K562 (cell line): ENCODE measurements around the gene COQ5. TPM values are rescaled to one million over a fixed set of nuclear protein-coding genes. Genes with fewer than 3 reads are reported as not detected.

Source experiments
- ATAC-seq: fragments of 200-7000 bp; cut with Tn5 transposase; 3 replicates; pipeline ENCODE4 v1.9.1; 2020; ENCODE audit warnings: moderate library complexity
- BruUV-seq: library from RNA; stranded (reverse); fragments of 400-500 nt; replicated peaks from 2 replicates; lab custom pipeline; 2021; lab: Mats Ljungman, UMichigan
- CTCF ChIA-PET: fragments of 300-600 bp; formaldehyde crosslinking; extraction: SDS; loops from one replicate; lab custom pipeline; 2021; ENCODE audit warnings: low intra/inter-chr PET ratio; lab: Yijun Ruan, JAX
- POLR2A ChIA-PET: fragments of 300-600, 350-650 bp; sonication (Branson Sonifier 250); formaldehyde crosslinking; extraction: SDS; loops from one replicate; lab custom pipeline; 2021; ENCODE audit warnings: antibody characterized with exemption, inconsistent platforms; lab: Yijun Ruan, JAX
- DNase-seq, 4 experiments: peaks; one replicate each; pipeline versions ENCODE4 v3.0.0 to v3.0.0-alpha.2; 2011 to 2018; ENCODE audit warnings: low spot score in 3 of 4, mixed read lengths in 3 of 4; ENCODE audit errors: extremely low read depth in 1 of 4
- FAIRE-seq: peaks from 2 replicates; lab custom pipeline; 2011; peaks lifted over from hg19 to GRCh38; lab: Jason Lieb, UNC
- H2AFZ ChIP-seq: 2 replicates; pipeline ENCODE4 v1.6.0; 2011; ENCODE audit warnings: low read depth, low read length, control low read depth, inconsistent platforms
- H3K27ac ChIP-seq: fragments of 200-600 bp; 3 replicates; pipeline ENCODE4 v1.8.0; 2011; ENCODE audit warnings: low read depth, mild to moderate bottlenecking, control low read depth, inconsistent platforms, low read length, moderate library complexity, mixed read lengths; ENCODE audit errors: extremely low read depth
- H3K27me3 ChIP-seq, 2 experiments: fragments of 300-600 bp in 1 of 2; 2 replicates in 1 of 2; 3 replicates in 1 of 2; pipeline versions ENCODE4 v1.6.0 to v1.8.0; 2011; ENCODE audit warnings: inconsistent platforms in 2 of 2, low read length in 2 of 2, mild to moderate bottlenecking in 1 of 2, mixed read lengths in 1 of 2, moderate library complexity in 1 of 2; ENCODE audit not compliant: control insufficient read depth in 2 of 2, insufficient read depth in 2 of 2
- H3K36me3 ChIP-seq: fragments of 300-600 bp; 3 replicates; pipeline ENCODE4 v1.8.0; 2011; ENCODE audit warnings: mild to moderate bottlenecking, low read length, inconsistent platforms; ENCODE audit not compliant: control insufficient read depth, insufficient read depth
- H3K4me1 ChIP-seq, 2 experiments: fragments of 200-600 bp in 1 of 2; replicated peaks in 1 of 2; 2 replicates in 1 of 2; 3 replicates in 1 of 2; pipeline versions ENCODE4 v1.5.1 to v1.8.0; 2011; ENCODE audit warnings: inconsistent platforms in 2 of 2, low read length in 2 of 2, mild to moderate bottlenecking in 1 of 2, mixed read lengths in 1 of 2, moderate library complexity in 1 of 2; ENCODE audit not compliant: control insufficient read depth in 2 of 2, insufficient read depth in 2 of 2
- H3K4me2 ChIP-seq: 2 replicates; pipeline ENCODE4 v1.6.1; 2011; ENCODE audit warnings: low read length, control low read depth, inconsistent platforms, mixed read lengths; ENCODE audit not compliant: insufficient read depth
- H3K4me3 ChIP-seq: fragments of 200-600 bp; sonication (generic), shearing (Covaris generic); 2 replicates; pipeline ENCODE4 v1.5.1; 2016; ENCODE audit warnings: control low read depth, inconsistent platforms
- H3K79me2 ChIP-seq: fragments of 200-600 bp; 3 replicates; pipeline ENCODE4 v1.8.0; 2011; ENCODE audit warnings: low read length, inconsistent platforms; ENCODE audit not compliant: control insufficient read depth, insufficient read depth
- H3K9ac ChIP-seq, 2 experiments: 2 replicates each; pipeline versions ENCODE4 v1.6.0 to v1.6.1; 2011; ENCODE audit warnings: low read depth in 2 of 2, low read length in 2 of 2, control low read depth in 1 of 2, inconsistent platforms in 1 of 2, mild to moderate bottlenecking in 1 of 2, mixed read lengths in 1 of 2; ENCODE audit not compliant: insufficient read depth in 1 of 2
- H3K9me1 ChIP-seq: one replicate; pipeline ENCODE4 v1.6.0; 2011; ENCODE audit warnings: inconsistent platforms, mild to moderate bottlenecking, low read length, moderate library complexity; ENCODE audit not compliant: control insufficient read depth, insufficient read depth
- H3K9me3 ChIP-seq: replicated peaks from 2 replicates; pipeline ENCODE4 v1.5.1; 2011; ENCODE audit warnings: low read depth, low read length, inconsistent platforms; ENCODE audit not compliant: control insufficient read depth, insufficient read depth
- H4K20me1 ChIP-seq: replicated peaks from 2 replicates; pipeline ENCODE4 v1.6.1; 2011; ENCODE audit warnings: low read length, inconsistent platforms, mixed read lengths; ENCODE audit not compliant: control insufficient read depth, insufficient read depth
- ARHGAP35 ChIP-seq: fragments of 450-650 bp; IDR thresholded peaks from 2 replicates; pipeline ENCODE4 v1.6.1; 2018; ENCODE audit not compliant: partially characterized antibody
- C11orf30 ChIP-seq: fragments of 450-650 bp; IDR thresholded peaks from 2 replicates; pipeline ENCODE4 v1.6.1; 2016; ENCODE audit warnings: low read depth, mild to moderate bottlenecking
- FUS ChIP-seq: fragments of 200-400 bp; formaldehyde crosslinking; optimal IDR thresholded peaks from 2 replicates; pipeline ENCODE3; 2017; ENCODE audit warnings: low read depth, low read length
- GTF2E2 ChIP-seq: fragments of 200-800 bp; sonication (Bioruptor generic); IDR thresholded peaks from 2 replicates; pipeline ENCODE4 v1.6.1; 2016; ENCODE audit warnings: missing genetic modification characterization, missing compliant biosample characterization
- HMGN3 ChIP-seq: IDR thresholded peaks from 2 replicates; pipeline ENCODE4 v1.6.1; 2011; ENCODE audit warnings: borderline replicate concordance, low read depth, mild to moderate bottlenecking, mixed read lengths, low read length; ENCODE audit not compliant: insufficient read length; ENCODE audit errors: extremely low read depth
- ID3 ChIP-seq, 2 experiments: fragments of 250-450 bp in 1 of 2; fragments of 450-650 bp in 1 of 2; sonication (Bioruptor Pico) in 1 of 2; IDR thresholded peaks; 2 replicates each; pipeline versions ENCODE4 v1.6.1 to v1.8.0; 2016 to 2021; ENCODE audit warnings: mild to moderate bottlenecking in 2 of 2, moderate library complexity in 2 of 2, missing compliant biosample characterization in 1 of 2, missing genetic modification characterization in 1 of 2
- JUND ChIP-seq, 2 experiments: IDR thresholded peaks; 2 replicates in 1 of 2; 3 replicates in 1 of 2; pipeline ENCODE4 v1.6.1; 2011; ENCODE audit warnings: borderline replicate concordance in 2 of 2, low read depth in 2 of 2, low read length in 2 of 2, improper control_type of control experiment in 1 of 2, missing biosample characterization in 1 of 2, missing genetic modification characterization in 1 of 2, missing genetic modification reagents in 1 of 2
- KHSRP ChIP-seq: fragments of 450-650 bp; IDR thresholded peaks from 2 replicates; pipeline ENCODE4 v1.6.1; 2017
- TAL1 ChIP-seq: fragments of 450-650 bp; IDR thresholded peaks from 2 replicates; pipeline ENCODE4 v1.6.1; 2016; ENCODE audit warnings: mild to moderate bottlenecking
- TCFL5 ChIP-seq: fragments of 250-450 bp; sonication (Bioruptor Pico); conservative IDR thresholded peaks from 2 replicates; pipeline ENCODE4 v1.6.1; 2021; ENCODE audit warnings: mild to moderate bottlenecking, moderate library complexity, matching md5 sums
- THAP12 ChIP-seq: fragments of 250-450 bp; sonication (Bioruptor Pico); IDR thresholded peaks from 2 replicates; pipeline ENCODE4 v1.9.0; 2021; ENCODE audit warnings: mild to moderate bottlenecking, inconsistent platforms
- ZNF217 ChIP-seq: sonication (generic); formaldehyde crosslinking; IDR thresholded peaks from 2 replicates; pipeline ENCODE4 v1.8.0; 2022; ENCODE audit warnings: mild to moderate bottlenecking, missing genetic modification reagents
- ZNF764 ChIP-seq: fragments of 250-450 bp; sonication (Bioruptor Pico); IDR thresholded peaks from 2 replicates; pipeline ENCODE4 v1.4.0; 2020; ENCODE audit warnings: low read depth, mild to moderate bottlenecking, moderate library complexity
- ZNF830 ChIP-seq: fragments of 250-450 bp; sonication (Bioruptor Pico); IDR thresholded peaks from 2 replicates; pipeline ENCODE4 v1.5.0; 2021; ENCODE audit warnings: mild to moderate bottlenecking
- WGBS: fragments of 100-300 bp; shearing (Covaris generic); methylation state at CpG from one replicate; pipeline ENCODE4 v1.1.6; 2016; ENCODE audit warnings: low coverage, mixed read lengths; ENCODE audit not compliant: insufficient coverage; ENCODE audit errors: missing lambda C conversion rate; 5-methylcytosine and 5-hydroxymethylcytosine counted together
- in situ Hi-C: fragments of 300-500 bp; cut with MboI; formaldehyde crosslinking; loops from 4 replicates; pipeline ENCODE4 v1.15.0; 2018; ENCODE audit warnings: inconsistent platforms, mixed read lengths
- intact Hi-C: fragments of 100-400 bp; cut with micrococcal nuclease; formaldehyde crosslinking; loops from 2 replicates; pipeline ENCODE4 v1.14.2; 2022
- polyA plus RNA-seq, 8 experiments: library from polyadenylated mRNA; depleted of rRNA in 4 of 8; stranded (reverse) in 5 of 8; unstranded in 3 of 8; fragments of >200 nt; fragmentation: Nextera tagmentation in 2 of 8; fragmentation: Illumina TruSeq in 1 of 8; extraction: Ambion mirVana in 2 of 8; extraction: Trizol in 1 of 8; gene quantifications; 2 replicates each; pipeline versions ENCODE4 v1.2.1 to v1.2.3, GENCODE V29; 2011 to 2014; ENCODE audit warnings: inconsistent platforms in 1 of 8, missing spikeins in 1 of 8
- total RNA-seq, 7 experiments: library from RNA; depleted of rRNA in 6 of 7; stranded (reverse); fragments of >200 nt in 6 of 7; fragmentation: Illumina TruSeq in 2 of 7; extraction: Trizol in 2 of 7; gene quantifications; 2 replicates each; pipeline versions ENCODE4 v1.2.1 to v1.2.3, GENCODE V29; 2011 to 2021; ENCODE audit warnings: low replicate concordance in 1 of 7
- TF ChIP-seq, protein P1 (sequence below): fragments of 450-650 bp; IDR thresholded peaks from 2 replicates; pipeline ENCODE4 v1.6.1; 2016
- TF ChIP-seq, protein P2 (sequence below): fragments of 200-800 bp; sonication (Bioruptor generic); IDR thresholded peaks from 2 replicates; pipeline ENCODE4 v1.6.1; 2017; ENCODE audit warnings: missing genetic modification characterization, missing compliant biosample characterization

Gene COQ5
- total and polyA plus RNA-seq, 9 of the 15 experiments (the other 6 are each of a cell fraction or from before 2014, with no cell fraction given): 19.2 to 59.7 (median 30.4) TPM

DNA sequence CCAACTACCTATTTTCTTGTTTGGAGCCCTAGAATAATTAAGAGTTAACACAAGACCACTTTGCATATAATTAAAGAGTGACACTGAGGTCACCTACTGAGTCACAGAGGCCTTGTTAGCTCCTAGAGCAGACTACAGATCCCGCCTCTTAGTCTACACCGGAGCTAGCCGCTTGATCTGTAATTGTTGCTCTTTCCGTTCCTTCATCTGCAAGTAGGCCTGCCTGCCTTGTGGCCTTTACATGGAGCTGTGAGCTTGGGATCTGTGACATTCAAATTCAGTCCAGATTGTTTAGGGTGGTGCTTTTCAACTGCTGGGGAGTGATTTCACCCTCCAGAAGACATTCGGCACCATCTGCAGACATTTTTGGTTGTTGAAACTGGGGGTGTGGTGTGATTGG lies 38.6 kb downstream of the COQ5 start (continued):
- TF ChIP-seq HMGN3 (no peak), TAL1 (no peak), GTF2E2 (tag) (no peak), KHSRP (no peak), ZNF764 (CRISPR knock-in tag) (no peak), ZNF217 (CRISPR knock-in tag) (no peak), ZNF830 (CRISPR knock-in tag) (no peak), ARHGAP35 (no peak), THAP12 (CRISPR knock-in tag) (no peak), TCFL5 (no peak)

GRCh38 chr12:120489018-120489417 lies 39.9 kb downstream of the COQ5 start:
- peaks cover 12 to 23% of the 10 kb centered on the region in 2 experiments; a peak in 4 of 5 replicates for H3K4me1 ChIP-seq
- ChIA-PET CTCF (no interaction called here), POLR2A (interaction anchor here (0.5 to 1.5 kb wide), 6 partner anchors 10 to 197 kb away, joined by 3 to 10 read pairs (median 4); partner anchors contain the start of gene RNU4-2)
- no peak overlapping the region for H3K4me2 ChIP-seq
- DNase-seq (peak in 1 of 4 experiments; percentile 19), ATAC-seq (peak; percentile 40; the same call in 2 of the 3 replicates), FAIRE-seq (peak; percentile 49)
- H3K27ac ChIP-seq: peak overlapping the region; percentile 15; the same call in 1 of the 3 replicates
- H2AFZ ChIP-seq: no peak overlapping the region
- H3K36me3 ChIP-seq: peaks cover 26% of the 10 kb centered on the region
- intact Hi-C loops: no loop called here
- no peak overlapping the region for H3K4me3 ChIP-seq
- H3K9me3 ChIP-seq: no peaks in the 10 kb centered on the region
- no peak overlapping the region for H3K9ac ChIP-seq
- no peaks in the 10 kb centered on the region for H3K9me1 ChIP-seq
- in situ Hi-C loops: no loop called here
- WGBS: 61% methylated on average over 4 of the region's 4 CpGs
- H3K27me3 ChIP-seq: no peaks in the 10 kb centered on the region; a peak in 1 of 5 replicates
- H4K20me1 ChIP-seq: no peaks in the 10 kb centered on the region
- peaks cover 8% of the 10 kb centered on the region; the same call in 2 of the 3 replicates for H3K79me2 ChIP-seq
- TSS peak; percentile 36 for BruUV-seq
- TF ChIP-seq, protein P1, sequence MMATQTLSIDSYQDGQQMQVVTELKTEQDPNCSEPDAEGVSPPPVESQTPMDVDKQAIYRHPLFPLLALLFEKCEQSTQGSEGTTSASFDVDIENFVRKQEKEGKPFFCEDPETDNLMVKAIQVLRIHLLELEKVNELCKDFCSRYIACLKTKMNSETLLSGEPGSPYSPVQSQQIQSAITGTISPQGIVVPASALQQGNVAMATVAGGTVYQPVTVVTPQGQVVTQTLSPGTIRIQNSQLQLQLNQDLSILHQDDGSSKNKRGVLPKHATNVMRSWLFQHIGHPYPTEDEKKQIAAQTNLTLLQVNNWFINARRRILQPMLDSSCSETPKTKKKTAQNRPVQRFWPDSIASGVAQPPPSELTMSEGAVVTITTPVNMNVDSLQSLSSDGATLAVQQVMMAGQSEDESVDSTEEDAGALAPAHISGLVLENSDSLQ: peak; percentile 35; the same call in 1 of the 2 replicates
- TF ChIP-seq ID3 (CRISPR knock-in tag; IDR thresholded peaks at IDR 0.05): no peak
- TF ChIP-seq ID3 (tag; IDR thresholded peaks at IDR 0.05): 0 out of 2 replicates have a peak, but pooled peaks have one; percentile 29
- TF ChIP-seq C11orf30: peak; percentile 34; the same call in 1 of the 2 replicates
- TF ChIP-seq, protein P2, sequence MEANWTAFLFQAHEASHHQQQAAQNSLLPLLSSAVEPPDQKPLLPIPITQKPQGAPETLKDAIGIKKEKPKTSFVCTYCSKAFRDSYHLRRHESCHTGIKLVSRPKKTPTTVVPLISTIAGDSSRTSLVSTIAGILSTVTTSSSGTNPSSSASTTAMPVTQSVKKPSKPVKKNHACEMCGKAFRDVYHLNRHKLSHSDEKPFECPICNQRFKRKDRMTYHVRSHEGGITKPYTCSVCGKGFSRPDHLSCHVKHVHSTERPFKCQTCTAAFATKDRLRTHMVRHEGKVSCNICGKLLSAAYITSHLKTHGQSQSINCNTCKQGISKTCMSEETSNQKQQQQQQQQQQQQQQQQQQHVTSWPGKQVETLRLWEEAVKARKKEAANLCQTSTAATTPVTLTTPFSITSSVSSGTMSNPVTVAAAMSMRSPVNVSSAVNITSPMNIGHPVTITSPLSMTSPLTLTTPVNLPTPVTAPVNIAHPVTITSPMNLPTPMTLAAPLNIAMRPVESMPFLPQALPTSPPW (CRISPR knock-in tag): no peak
- TF ChIP-seq JUND (IDR thresholded peaks at IDR 0.05; ENCODE audit: borderline replicate concordance, low read depth, low read length): peak; percentile 79
- TF ChIP-seq JUND (tag; IDR thresholded peaks at IDR 0.05; ENCODE audit: borderline replicate concordance, low read depth, low read length): peak; percentile 71; the same call in 2 of the 3 replicates
- TF ChIP-seq FUS: no peak
